Hippocampal formation (tissue), 2 donors: Measurements from ENCODE around the gene E2F2.

Source experiments
- DNase-seq, 2 donors: peaks; one replicate each; lab custom pipeline; 2025; lab: John Stamatoyannopoulos, UW

Gene E2F2

DNA sequence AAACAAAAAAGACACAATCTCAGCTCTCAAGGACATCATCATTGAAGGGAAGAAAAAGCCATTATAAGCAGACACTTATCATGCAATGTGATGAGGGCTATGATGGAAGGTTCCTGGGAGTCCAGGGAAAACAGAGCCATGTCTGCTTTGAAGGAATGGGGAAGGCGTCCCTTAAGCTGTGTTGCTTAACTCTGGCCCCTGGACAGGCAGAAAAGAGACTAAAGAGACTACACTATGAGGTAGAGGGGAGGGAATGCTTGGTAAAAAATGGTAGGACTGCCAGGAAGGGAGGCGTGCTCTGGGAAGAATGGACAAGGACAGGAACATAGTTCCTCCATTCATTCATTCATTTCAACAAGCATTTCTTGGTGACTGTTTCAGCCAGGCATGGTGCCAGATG lies 68.3 kb downstream of the E2F2 start:
- no peak for DNase-seq

DNA sequence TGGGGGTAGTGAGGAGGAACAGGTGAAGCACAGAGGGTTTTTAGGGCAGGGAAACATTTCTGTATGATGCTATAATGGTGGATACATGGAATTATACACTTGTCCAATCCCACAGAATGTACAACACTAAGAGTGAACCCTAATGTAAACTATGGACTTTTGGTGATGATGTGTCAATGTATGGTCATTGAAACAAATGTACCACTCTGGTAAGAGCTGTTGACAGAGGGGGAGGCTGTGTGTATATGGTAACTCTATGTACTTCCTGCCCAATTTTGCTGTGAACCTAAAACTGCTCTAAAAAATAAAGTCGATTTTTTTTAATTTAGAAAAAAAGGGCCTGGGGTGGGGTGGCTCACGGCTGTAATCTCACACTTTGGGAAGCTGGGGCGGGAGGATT lies 70.0 kb downstream of the E2F2 start:
- no peak for DNase-seq

DNA sequence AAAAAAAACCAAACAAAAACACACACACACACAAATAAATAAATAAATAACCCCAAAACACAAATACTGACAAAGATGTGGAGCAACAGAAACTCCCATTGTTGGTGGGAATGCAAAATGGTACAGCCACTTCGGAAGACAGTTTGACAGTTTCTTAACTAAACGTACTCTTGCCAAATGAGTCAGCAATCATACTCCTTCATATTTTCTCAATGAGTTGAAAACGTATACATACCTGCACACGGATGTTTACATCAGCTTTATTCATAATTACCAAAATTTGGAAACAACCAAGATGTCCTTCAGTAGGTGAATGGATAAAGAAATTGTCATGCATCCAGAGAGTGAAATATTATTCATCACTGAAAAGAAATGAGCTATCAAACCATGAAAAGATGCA lies 70.5 kb downstream of the E2F2 start:
- no peak for DNase-seq

DNA sequence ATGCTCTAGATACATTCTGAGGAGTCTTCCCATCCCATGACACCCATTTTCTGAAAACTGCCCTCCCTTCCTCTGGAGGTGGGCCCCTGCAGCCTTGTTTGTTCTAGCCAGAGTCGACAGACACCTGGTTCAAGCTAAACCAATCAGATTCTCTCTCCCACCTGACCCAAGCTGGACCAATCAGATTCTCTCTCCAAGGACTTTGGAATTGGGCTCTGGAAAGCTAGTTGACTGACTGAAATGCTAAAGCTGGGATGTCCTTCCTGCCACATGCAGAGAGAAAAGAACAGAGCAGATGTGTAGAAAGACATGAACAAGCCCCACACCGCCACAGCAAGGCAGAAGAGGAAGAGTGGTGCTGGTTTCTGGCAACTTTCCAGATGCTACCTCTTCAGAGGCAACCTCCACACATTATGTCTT lies 71.7 kb downstream of the E2F2 start:
- DNase-seq, result no peak
